ENCODE results near the gene CDK17. TPM values are rescaled to one million over a fixed set of nuclear protein-coding genes. Genes with fewer than 3 reads are reported as not detected.

CDK17 gene
- total RNA-seq, 3 donors from 2014 or later = 47.7 to 113 (median 81.0) TPM

DNA sequence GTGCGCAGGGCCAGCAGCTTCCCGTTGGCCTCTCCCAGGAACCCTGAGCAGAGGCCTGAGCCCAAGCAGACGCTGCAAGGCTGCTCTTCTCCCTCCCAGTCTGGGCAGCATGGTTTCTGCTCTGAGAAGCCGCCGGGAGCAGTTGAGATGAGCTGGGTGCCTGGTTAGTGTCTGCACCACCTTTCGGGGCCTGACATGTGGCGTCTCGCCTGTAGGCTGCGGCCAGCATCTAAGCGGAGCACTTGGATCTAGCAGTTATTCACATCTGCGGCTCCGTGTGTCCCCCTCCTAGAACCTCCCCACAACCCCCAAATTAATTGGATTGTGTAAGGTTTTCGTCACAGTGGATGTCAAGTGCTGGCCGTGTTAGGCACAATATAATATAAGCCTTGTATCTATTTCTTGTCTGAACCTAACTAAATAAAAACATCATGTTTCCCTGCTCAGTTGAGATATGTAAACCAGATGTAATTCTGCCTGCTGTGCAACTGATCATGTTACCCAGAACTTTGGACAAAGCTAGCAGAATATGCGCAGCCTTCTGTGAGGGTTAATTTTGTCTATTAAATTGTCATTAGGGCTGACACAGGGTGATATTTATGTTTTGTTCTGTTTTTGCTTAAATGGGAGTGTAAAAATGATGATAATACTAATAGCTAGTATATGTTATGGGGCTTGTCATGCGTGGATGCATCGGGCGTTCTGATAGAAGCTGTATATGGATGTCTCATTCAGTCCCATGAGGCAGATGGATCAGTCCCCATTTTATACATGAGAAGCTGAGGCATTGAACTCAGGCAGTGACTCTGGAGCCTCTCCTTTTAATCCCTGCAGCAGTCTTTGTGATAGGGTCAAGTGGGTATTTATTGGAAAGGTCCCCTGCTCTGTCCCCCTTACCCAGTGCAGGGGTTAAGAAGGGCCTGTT, 160.3 kb downstream of the CDK17 start:
- Histone ChIP-seq H3K27ac (peak overlapping the region; percentile 90 to 92), H3K36me3 (no peaks in the 10 kb centered on the region), H3K4me1 (peaks cover 19 to 24% of the 10 kb centered on the region in 2 donors), H3K9me3 (no peaks in the 10 kb centered on the region), H3K4me3 (no peak overlapping the region), H3K27me3 (no peaks in the 10 kb centered on the region)
- DNase-seq (ENCODE audit: low spot score in 2 of 2) = peak in 1 of 2 donors; percentile 60
- intact Hi-C loops (cut with DNase I; ENCODE audit: low total_unique reads) = no loop called here
- no peak for TF ChIP-seq POLR2A (IDR thresholded peaks at IDR 0.05)
- TF ChIP-seq POLR2AphosphoS5 (IDR thresholded peaks at IDR 0.05) = peak; percentile 48 to 81 (median 80)

DNA sequence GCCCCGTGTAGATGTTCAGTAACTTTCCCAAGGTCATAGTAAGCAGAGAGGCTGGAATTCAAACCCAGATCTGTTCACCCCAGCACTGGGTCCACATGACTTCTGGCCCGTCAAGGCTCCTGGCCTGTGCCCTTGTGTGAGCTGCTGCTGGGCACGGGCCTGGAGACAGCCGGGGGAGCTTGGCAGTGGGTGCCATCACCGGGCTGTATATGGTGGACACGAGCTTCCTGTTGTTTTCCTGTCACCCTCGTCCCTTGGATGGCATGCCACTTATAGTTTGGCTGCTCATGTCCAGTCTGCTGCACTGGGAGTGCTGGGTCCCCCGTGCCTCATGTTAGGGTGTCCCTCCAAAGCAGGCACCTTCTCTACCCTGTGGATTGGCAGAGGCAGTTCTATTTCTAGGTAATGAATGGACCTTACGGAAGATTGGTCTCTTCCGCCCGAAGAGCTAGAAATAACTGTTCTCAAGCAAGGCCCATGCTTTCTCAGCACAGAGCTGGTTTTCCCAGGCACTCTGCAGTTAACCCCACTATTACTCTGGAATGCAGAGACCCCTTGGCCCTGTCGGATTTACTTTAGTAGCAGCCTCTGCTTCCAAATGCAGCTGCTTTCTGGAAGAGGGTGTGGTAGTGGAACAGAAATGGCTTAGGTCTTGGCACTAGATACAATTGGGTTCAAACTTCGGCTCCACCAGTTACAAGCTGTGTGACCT, 161.7 kb downstream of the CDK17 start:
- no peak for TF ChIP-seq POLR2AphosphoS5 (IDR thresholded peaks at IDR 0.05)
- TF ChIP-seq, protein P1, sequence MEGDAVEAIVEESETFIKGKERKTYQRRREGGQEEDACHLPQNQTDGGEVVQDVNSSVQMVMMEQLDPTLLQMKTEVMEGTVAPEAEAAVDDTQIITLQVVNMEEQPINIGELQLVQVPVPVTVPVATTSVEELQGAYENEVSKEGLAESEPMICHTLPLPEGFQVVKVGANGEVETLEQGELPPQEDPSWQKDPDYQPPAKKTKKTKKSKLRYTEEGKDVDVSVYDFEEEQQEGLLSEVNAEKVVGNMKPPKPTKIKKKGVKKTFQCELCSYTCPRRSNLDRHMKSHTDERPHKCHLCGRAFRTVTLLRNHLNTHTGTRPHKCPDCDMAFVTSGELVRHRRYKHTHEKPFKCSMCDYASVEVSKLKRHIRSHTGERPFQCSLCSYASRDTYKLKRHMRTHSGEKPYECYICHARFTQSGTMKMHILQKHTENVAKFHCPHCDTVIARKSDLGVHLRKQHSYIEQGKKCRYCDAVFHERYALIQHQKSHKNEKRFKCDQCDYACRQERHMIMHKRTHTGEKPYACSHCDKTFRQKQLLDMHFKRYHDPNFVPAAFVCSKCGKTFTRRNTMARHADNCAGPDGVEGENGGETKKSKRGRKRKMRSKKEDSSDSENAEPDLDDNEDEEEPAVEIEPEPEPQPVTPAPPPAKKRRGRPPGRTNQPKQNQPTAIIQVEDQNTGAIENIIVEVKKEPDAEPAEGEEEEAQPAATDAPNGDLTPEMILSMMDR (IDR thresholded peaks at IDR 0.05) = no peak
- no peak for TF ChIP-seq POLR2A (IDR thresholded peaks at IDR 0.05)
- no peaks in the 10 kb centered on the region for H3K36me3 ChIP-seq
- peak overlapping the region; percentile 92 to 95 for H3K27ac ChIP-seq
- H3K4me1 ChIP-seq = peaks cover 24 to 27% of the 10 kb centered on the region in 2 donors
- intact Hi-C loops (cut with DNase I; ENCODE audit: low total_unique reads) = no loop called here
- no peak overlapping the region for H3K4me3 ChIP-seq
- no peaks in the 10 kb centered on the region for H3K9me3 ChIP-seq
- no peaks in the 10 kb centered on the region for H3K27me3 ChIP-seq
- DNase-seq (ENCODE audit: low spot score in 2 of 2) = no peak

DNA sequence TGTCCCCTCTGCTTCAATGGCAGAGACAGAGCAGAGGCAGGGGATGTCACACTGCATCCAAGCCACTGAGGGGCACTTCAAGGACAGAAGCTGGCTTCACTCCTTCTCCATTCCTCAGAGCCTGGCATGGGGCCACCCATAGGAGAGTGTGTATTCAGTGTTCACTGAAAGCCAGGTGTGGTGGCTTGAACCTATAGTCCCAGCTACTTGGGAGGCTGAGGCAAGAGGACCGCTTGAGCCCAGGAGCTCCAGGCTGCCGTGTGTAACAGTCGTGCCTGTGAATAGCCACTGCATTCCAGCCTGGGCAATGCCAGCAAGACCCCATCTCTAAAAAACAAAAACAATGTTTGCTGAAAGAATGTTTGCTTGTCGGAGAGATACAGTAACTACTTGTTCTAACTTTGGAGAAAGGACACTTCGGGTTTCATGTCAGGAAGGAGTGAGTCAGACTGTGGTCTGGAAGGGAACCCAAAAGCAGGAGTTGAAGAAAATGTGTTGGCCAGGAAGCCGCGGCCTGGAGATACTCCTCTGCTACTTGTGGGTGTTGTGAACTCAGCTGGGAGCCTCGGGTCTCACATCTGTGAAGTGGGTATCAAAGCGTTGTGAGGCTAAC, 162.7 kb downstream of the CDK17 start:
- TF ChIP-seq POLR2AphosphoS5 (IDR thresholded peaks at IDR 0.05) = peak in 2 of 3 donors; percentile 42 to 73
- TF ChIP-seq, protein P1 (IDR thresholded peaks at IDR 0.05) = peak in 2 of 3 donors; percentile 11 to 15
- no peak for TF ChIP-seq POLR2A (IDR thresholded peaks at IDR 0.05)
- Histone ChIP-seq H3K27ac (peak overlapping the region; percentile 92 to 95), H3K4me1 (peaks cover 24 to 27% of the 10 kb centered on the region in 2 donors), H3K9me3 (no peaks in the 10 kb centered on the region), H3K4me3 (peak overlapping the region in 2 of 3 donors; percentile 17 to 47), H3K36me3 (no peaks in the 10 kb centered on the region), H3K27me3 (no peaks in the 10 kb centered on the region)
- intact Hi-C loops (cut with DNase I; ENCODE audit: low total_unique reads) = no loop called here
- peak in 1 of 2 donors; percentile 87 for DNase-seq (ENCODE audit: low spot score in 2 of 2)

DNA sequence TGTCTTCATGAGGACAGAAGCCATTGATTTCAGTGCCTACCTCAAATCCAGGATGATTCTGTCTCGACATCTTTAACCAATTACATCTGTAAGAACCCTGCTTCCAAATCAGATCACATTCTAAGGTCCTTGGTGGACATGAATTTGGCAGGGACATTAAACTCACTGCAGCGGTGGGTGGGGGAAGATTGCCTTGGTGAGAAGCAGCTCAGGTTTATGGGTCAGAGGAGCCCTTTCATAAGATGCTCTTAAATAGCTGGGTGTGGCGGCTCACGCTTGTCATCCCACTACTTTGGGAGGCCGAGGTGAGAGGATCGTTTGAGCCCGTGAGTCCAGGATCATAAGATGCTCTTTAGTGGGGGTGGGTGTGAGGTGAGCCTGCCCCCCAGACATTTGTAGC, 163.2 kb downstream of the CDK17 start:
- no peaks in the 10 kb centered on the region for H3K36me3 ChIP-seq
- H3K4me1 ChIP-seq = peaks cover 24 to 27% of the 10 kb centered on the region in 2 donors
- DNase-seq (ENCODE audit: low spot score in 2 of 2) = no peak
- peak overlapping the region in 1 of 3 donors; percentile 47 for H3K4me3 ChIP-seq
- intact Hi-C loops (cut with DNase I; ENCODE audit: low total_unique reads) = no loop called here
- no peaks in the 10 kb centered on the region for H3K27me3 ChIP-seq
- no peak for TF ChIP-seq POLR2A (IDR thresholded peaks at IDR 0.05)
- no peak for TF ChIP-seq POLR2AphosphoS5 (IDR thresholded peaks at IDR 0.05)
- TF ChIP-seq, protein P1 (IDR thresholded peaks at IDR 0.05) = no peak
- peak overlapping the region; percentile 92 to 95 for H3K27ac ChIP-seq
- no peaks in the 10 kb centered on the region for H3K9me3 ChIP-seq

DNA sequence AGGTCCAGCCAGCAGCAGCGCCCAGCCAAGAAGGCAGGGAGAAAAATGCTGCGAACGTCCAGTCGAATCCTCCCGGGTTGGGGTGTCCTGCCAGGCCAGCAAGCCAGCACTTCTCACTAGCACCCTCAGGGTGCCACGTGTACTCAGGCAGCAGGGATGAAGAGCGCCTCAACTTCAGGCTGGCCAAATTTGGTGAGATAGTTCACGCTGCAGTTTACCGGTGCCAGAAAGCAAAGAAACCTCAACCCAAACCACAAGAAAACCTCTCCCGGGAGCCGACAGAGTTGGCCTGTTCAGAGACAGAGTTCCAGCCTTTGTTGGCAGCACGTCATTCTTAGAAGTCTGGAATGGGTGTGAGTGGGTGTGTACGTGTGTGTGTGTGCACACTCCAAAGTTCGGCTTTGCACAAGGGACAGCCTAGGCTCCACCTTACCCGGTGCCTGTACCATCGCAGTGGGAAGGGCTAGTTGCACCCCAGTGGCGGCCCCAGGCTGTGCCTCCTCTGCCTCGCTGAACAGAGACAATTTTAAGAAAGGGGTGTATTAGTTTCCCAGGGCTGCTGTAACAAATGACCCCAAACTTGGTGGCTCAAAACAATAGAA, 163.9 kb downstream of the CDK17 start:
- peak overlapping the region; percentile 92 to 95 for H3K27ac ChIP-seq

More for the DNA sequence above, 163.9 kb downstream of the CDK17 start:
- Histone ChIP-seq H3K9me3 (no peaks in the 10 kb centered on the region), H3K4me3 (peak overlapping the region in 1 of 3 donors; percentile 31), H3K4me1 (peaks cover 24 to 27% of the 10 kb centered on the region in 2 donors), H3K27me3 (no peaks in the 10 kb centered on the region), H3K36me3 (no peaks in the 10 kb centered on the region)
- no peak for TF ChIP-seq POLR2A (IDR thresholded peaks at IDR 0.05)
- TF ChIP-seq, protein P1 (IDR thresholded peaks at IDR 0.05) = no peak
- peak in 1 of 3 donors; percentile 45 for TF ChIP-seq POLR2AphosphoS5 (IDR thresholded peaks at IDR 0.05)
- peak in 1 of 2 donors; percentile 85 for DNase-seq (ENCODE audit: low spot score in 2 of 2)
- intact Hi-C loops (cut with DNase I; ENCODE audit: low total_unique reads) = no loop called here

Data from breast epithelium (tissue), 4 donors.